NCI-H2107 treated with DMSO at 0.1 percent for 48 hours (cell line): ENCODE results near the gene WNT7A.

Source experiments
- DNase-seq: peaks from one replicate; lab custom pipeline; 2025; ENCODE audit not compliant: unreplicated experiment; lab: John Stamatoyannopoulos, UW

WNT7A gene

DNA sequence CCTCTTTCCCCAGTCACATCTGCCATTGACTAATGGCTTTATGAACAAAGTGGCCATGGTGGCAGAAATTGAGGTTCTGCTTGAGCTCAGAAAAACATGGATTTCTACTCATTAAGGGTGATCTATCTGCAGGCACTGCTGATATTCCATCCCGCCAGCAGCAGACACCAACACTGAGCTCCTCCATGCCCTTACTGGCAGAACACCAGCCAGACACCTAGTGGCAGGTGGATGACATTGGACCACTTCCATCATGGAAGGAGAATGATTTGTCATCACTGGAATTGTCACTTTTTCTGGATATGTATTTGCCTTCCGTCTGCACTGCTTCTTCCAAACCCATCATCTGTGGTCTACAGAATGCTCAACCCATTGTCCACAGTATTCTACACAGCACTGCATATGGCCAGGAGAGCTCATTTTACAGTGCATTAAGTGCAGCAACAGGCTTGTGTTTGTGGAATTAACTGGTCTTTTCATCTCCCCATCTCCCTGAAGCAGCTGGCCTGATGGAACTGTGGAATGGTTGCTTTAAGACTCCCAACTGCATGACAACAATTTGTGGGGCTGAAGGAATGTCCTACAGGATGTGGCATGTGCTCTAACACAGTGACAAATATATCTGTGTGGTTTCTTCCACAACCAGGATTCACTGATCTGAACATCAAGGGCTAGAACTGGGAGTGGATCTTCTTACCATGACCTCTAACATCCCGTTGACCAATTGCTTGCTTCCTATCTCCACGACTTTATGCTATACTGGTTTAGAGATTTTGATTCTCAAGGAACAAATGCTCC lies 103.4 kb downstream of the WNT7A start:
- no peak for DNase-seq

DNA sequence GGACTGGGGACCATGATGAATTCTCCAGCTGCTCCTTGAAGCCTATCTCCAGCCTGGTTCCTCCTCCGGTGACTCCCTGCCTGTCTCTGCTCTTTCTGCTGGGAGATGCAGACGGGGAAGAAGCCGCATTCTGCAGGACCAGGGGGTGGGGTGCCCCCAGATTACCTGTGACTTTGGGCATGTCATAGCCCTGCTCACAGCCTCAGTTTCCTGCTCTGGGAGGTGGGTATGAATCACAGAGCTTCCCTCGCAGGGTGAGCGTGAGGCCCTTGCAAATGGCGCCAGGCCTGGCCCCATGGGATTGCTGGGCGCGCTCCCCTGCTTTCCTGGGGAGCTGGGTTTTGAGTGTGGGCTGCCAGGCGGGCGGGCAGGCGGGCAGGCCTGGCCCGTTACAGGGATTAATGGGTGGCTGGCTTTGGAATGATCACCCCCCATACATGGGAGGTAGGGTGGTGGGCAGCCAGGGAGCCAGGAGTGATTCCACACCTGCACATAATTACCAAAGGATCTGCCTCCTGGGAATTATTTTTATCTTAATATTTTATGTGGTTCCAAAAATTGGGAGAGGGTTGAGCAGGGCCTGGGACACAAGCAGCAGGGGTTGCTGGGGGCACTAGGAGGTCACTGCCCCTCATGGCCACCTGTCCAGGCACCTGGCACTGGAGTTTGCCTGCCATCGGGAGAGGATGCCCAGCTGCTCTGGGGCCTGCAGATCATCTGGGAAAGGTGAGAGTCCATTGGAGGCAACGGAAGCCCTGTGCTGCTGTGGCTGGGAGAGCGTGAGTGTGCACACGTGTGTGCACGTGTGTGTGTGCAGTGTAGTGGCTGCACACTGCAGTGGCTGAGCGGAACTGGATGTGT lies 106.8 kb downstream of the WNT7A start:
- no peak for DNase-seq

DNA sequence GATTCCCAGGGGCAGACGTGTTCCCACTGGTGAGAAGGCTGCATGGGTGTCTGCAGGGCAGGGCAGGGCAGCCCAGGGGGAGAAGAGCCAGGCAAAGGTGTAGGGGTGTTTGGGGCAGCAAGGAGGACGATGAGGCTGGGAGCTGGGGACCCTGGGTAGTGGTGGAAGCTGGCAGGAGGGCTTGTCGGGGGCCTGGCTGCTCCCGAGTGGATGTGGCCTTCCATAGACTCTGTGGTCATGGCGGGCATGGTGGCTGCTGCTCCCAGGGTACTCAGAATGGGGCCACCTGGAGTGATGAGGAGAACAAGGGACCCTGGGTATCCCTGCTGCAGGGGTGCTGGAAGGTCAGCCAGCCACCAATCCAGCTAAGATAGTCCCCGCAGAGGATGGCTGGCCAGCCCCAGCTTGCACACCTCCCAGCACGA lies 107.5 kb downstream of the WNT7A start:
- DNase-seq = no peak

DNA sequence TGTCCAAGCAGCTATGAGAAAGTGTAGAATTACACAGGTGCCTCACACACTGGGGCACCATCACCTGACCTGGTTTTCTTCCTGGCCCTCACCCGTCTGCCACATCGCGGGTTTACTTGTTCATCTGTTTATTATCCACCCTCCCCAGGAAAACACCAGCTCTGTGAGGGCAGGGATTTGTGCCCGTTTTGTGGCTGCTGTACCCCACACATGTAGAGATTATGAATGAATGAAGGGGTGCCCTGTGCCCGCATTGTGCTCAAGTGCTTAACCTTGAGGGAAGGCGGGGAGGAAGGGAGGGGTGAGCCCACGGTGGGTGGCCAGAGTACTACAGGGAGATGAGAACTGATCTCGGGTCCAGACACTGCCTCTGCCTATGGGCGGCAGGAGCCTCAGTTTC lies 108.4 kb downstream of the WNT7A start:
- no peak for DNase-seq

DNA sequence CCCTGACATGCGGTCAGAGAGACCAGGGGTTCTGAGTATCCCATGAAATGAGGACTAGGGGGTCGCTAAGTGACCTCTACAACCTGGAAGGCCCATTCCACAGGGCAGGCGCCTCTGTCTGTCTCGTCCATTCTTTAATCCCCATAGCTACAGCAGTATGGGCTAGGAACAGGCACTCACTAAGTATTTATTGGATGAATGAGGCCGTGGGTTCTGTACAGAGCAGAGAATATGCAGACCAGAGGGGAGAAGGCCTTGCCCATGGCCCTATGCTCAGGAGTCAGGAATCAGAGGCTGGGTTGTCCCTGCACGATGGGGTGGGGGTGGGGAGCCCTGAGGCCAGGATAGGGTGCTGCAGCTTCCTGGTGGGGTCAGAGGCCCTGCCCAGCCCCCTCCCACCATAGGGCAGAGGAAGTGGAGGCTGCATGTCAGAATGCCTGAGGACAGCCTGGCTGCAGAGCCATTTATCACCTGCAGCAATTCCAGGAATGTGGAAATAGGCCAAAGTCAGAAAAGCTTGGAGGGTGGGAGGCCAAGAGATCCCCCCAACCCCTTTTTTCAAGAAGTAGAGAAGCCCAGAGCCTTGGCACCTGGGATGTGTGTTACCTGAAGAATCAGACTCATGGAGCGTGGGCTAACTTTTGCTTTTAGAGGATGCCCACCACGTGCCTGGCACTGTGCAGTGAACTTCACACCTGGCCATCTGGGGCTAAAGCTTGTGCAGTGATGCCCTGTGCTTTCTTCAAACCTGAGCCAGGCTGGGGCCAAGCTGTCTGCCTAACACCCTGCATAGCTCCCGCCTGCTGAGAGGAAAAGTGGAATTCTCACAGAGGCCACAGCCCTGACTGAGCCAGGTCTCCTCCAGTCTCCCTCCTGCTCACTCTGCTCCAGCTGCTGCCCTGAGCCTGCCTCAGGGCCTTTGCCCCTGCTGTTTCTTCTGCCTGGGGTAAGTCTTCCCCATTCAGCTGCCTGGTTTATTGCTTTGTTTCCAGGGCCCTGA lies 109.4 kb downstream of the WNT7A start:
- DNase-seq = no peak

DNA sequence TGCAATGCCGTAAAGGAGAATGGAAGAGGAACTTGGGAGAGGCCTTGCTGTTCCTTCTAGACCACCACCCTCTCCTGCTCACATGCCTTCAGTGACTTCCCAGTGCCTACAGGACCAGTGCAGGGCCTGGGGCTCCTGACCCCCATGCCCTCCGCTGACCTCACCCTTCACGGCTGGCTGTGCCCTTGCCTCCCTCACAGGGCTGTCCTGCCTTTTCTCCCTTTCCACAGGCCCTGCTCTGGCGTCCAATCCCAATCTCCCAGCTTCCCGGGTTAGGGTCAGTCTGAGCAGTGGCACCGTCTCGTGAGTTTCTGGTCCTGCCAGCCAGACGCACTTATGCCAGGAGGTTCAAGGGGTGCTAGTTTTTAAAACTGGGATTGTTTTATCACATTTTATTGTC lies 110.4 kb downstream of the WNT7A start:
- no peak for DNase-seq

DNA sequence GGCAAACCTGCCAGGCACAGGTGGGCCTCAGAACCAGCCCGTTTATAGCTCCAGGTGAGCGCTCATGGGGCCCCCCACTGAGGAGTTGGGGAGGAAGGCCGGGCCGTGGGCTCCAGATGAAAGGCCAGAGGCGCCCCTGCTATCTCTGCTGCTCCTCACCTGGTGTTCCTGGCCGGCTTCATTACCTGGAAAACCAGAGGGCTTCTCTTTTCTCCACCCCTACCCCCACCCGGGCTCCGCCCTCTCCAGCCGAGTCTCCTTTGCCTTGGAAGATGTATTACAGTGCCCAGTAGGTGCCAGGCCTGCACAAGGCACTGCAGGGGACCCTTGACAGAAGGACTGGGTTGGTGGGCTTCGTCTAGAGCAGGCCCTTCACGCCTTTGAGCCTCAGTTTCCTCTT lies 111.4 kb downstream of the WNT7A start:
- no peak for DNase-seq

DNA sequence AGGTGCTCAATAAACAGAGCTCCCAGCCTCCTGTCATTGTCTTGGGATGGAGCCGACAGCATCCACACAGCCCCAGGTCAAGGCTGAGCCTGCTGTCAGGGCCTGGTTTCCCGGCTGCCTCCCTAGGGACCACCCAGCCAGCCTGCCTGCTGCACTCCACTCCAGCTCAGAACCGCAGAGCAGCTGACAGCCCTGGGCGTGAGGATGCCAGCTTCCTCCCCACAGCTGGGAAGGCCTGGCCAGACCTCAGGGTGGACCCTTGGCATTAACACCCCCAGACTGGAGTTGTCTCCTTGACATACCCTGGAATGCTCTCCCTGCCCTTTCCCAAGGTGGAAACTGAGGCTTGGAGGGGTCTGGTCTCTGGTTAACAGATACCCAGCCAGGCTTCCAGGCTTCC lies 112.0 kb downstream of the WNT7A start:
- DNase-seq = peak; percentile 35

DNA sequence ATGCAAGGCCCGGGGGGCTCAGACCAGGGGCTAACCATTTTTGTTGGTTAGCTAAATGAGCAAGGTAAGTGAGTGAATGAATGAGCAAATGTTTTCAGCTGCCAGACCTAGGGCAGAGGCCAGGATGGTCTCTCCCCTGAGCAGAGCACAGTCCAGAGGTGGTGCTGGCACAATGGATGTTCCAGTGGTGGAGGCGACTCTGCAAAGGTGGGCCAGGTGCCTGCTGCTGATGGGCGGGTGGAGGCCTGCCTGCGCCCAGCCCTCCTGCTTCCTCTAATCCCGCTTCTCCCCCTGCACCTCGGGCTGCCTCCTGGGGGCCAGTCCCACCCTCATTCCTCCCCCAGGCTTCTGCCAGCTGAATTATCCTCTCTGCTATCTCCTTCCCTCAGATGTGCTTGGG lies 112.8 kb downstream of the WNT7A start:
- DNase-seq = no peak
